Stimulated activated CD8-positive, alpha-beta memory T cell treated with anti-CD3 and anti-CD28 coated beads, Interleukin-12 subunit alpha, Interleukin-12 subunit beta, amount 100 ng/mL, for 24 hours (primary cell): Measurements from ENCODE around the gene LRP8.
A peak's percentile ranks its signal among the peaks of the same experiment; 100 is the strongest.

Experiments
- DNase-seq: peaks from one replicate; pipeline ENCODE4 v3.0.0-alpha.2; 2020; ENCODE audit errors: extremely low read depth

LRP8 gene

GRCh38 chr1:53328009-53328461, at the start of gene LRP8:
Gene LRP8, minus strand, starts transcription at chr1:53328070. Its CDS starts 158 bp downstream, at chr1:53327912.
- peak; percentile 63 for DNase-seq

- DNase-seq, result no peak
These were observed 49.6 kb upstream of the LRP8 start for GRCh38 chr1:53377438-53377841.

GRCh38 chr1:53376742-53377437, 49.0 kb upstream of the LRP8 start:
- no peak for DNase-seq

- no peak for DNase-seq
These were observed 48.2 kb upstream of the LRP8 start for GRCh38 chr1:53376041-53376461.

- no peak for DNase-seq
These were observed 47.6 kb upstream of the LRP8 start for GRCh38 chr1:53375440-53375839.

GRCh38 chr1:53373246-53373645, 45.4 kb upstream of the LRP8 start:
- no peak for DNase-seq

- no peak for DNase-seq
These were observed 44.7 kb upstream of the LRP8 start for GRCh38 chr1:53372501-53372951.

GRCh38 chr1:53371851-53372250, 44.0 kb upstream of the LRP8 start:
- no peak for DNase-seq

- DNase-seq, result no peak
These were observed 43.3 kb upstream of the LRP8 start for GRCh38 chr1:53371121-53371666.

GRCh38 chr1:53370369-53370961, 42.6 kb upstream of the LRP8 start:
- no peak for DNase-seq

- DNase-seq, result no peak
These were observed 41.9 kb upstream of the LRP8 start for GRCh38 chr1:53369761-53370160.

- DNase-seq, result no peak
These were observed 41.3 kb upstream of the LRP8 start for GRCh38 chr1:53369034-53369750.

GRCh38 chr1:53368314-53369033, 40.6 kb upstream of the LRP8 start:
- DNase-seq, result no peak

- no peak for DNase-seq
These were observed 39.8 kb upstream of the LRP8 start for GRCh38 chr1:53367503-53368313.

GRCh38 chr1:53366901-53367502, 39.1 kb upstream of the LRP8 start:
- DNase-seq, result no peak

GRCh38 chr1:53365437-53366063, 37.7 kb upstream of the LRP8 start:
- DNase-seq, result no peak

GRCh38 chr1:53362851-53363642, 35.2 kb upstream of the LRP8 start:
- DNase-seq, result no peak

GRCh38 chr1:53362270-53362669, 34.4 kb upstream of the LRP8 start:
- DNase-seq, result no peak

- no peak for DNase-seq
These were observed 33.7 kb upstream of the LRP8 start for GRCh38 chr1:53361541-53361961.
